GM18505 (cell line): ENCODE data around the gene CFAP206.

ENCODE experiments used
- ATAC-seq: cut with Tn5 transposase; IDR thresholded peaks from one replicate; pipeline ENCODE4 v1.9.1; 2021; ENCODE audit not compliant: unreplicated experiment
- POLR2A ChIP-seq: IDR thresholded peaks from 4 replicates; pipeline ENCODE4 v1.6.1; 2011; ENCODE audit warnings: borderline replicate concordance; ENCODE audit not compliant: insufficient read depth, insufficient read length; ENCODE audit errors: extremely low read depth

CFAP206 gene

GRCh38 chr6:87407901-87408720 is at the start of gene CFAP206:
Gene CFAP206, plus strand, starts transcription at chr6:87407972. Its CDS starts 1,868 bp downstream, at chr6:87409840.
- peak; percentile 81 for ATAC-seq

GRCh38 chr6:87364602-87365252 is 43.0 kb upstream of the CFAP206 start:
- ATAC-seq = no peak
- TF ChIP-seq POLR2A = no peak

More at GRCh38 chr6:87407901-87408720, at the start of gene CFAP206:
- no peak for TF ChIP-seq POLR2A

GRCh38 chr6:87366072-87366827 is 41.5 kb upstream of the CFAP206 start:
- no peak for TF ChIP-seq POLR2A
- ATAC-seq = no peak

- no peak for TF ChIP-seq POLR2A
- ATAC-seq = no peak
These were observed 40.9 kb upstream of the CFAP206 start for GRCh38 chr6:87366899-87367298.

GRCh38 chr6:87373377-87373776 is 34.4 kb upstream of the CFAP206 start:
- TF ChIP-seq POLR2A = no peak

GRCh38 chr6:87375315-87375714 is 32.5 kb upstream of the CFAP206 start:
- no peak for ATAC-seq
- no peak for TF ChIP-seq POLR2A

More at GRCh38 chr6:87373377-87373776, 34.4 kb upstream of the CFAP206 start:
- no peak for ATAC-seq

GRCh38 chr6:87376643-87377042 is 31.1 kb upstream of the CFAP206 start:
- no peak for TF ChIP-seq POLR2A
- no peak for ATAC-seq

- no peak for ATAC-seq
These were observed 28.8 kb upstream of the CFAP206 start for GRCh38 chr6:87378947-87379346.

GRCh38 chr6:87382861-87383260 is 24.9 kb upstream of the CFAP206 start:
- no peak for ATAC-seq
- no peak for TF ChIP-seq POLR2A

More at GRCh38 chr6:87378947-87379346, 28.8 kb upstream of the CFAP206 start:
- no peak for TF ChIP-seq POLR2A

GRCh38 chr6:87384038-87384437 is 23.7 kb upstream of the CFAP206 start:
- no peak for ATAC-seq
- TF ChIP-seq POLR2A = no peak

- ATAC-seq = no peak
- no peak for TF ChIP-seq POLR2A
These were observed 23.3 kb upstream of the CFAP206 start for GRCh38 chr6:87384449-87384848.

GRCh38 chr6:87391334-87391733 is 16.4 kb upstream of the CFAP206 start:
- TF ChIP-seq POLR2A = no peak
- ATAC-seq = no peak

- TF ChIP-seq POLR2A = no peak
These were observed 14.6 kb upstream of the CFAP206 start for GRCh38 chr6:87393026-87393622.

More at GRCh38 chr6:87393026-87393622, 14.6 kb upstream of the CFAP206 start:
- ATAC-seq = no peak
